Activated naive CD4-positive, alpha-beta T cell treated with anti-CD3 and anti-CD28 coated beads, Interleukin-2, amount 50 U/mL, for 72 hours (primary cell): ENCODE measurements around the gene SH2B2. TPM values are rescaled to one million over a fixed set of nuclear protein-coding genes. Genes with fewer than 3 reads are reported as not detected.
"Not testable (repeated sequence)": the region's sequence is repeated elsewhere in the genome, so short reads cannot be mapped to it uniquely, and the experiment has no call there.

ENCODE experiments used
- ATAC-seq, 2 donors: fragments of 150-1000 bp; cut with Tn5 transposase; 2 replicates each; pipeline ENCODE4 v1.10.0; 2021; ENCODE audit warnings: mild to moderate bottlenecking in 2 of 2, moderate library complexity in 2 of 2
- DNase-seq, 2 donors: peaks; one replicate each; pipeline ENCODE4 v3.0.0; 2021 to 2022; ENCODE audit warnings: low spot score in 2 of 2
- H3K27ac Mint-ChIP-seq, 2 donors: one replicate each; pipeline ENCODE4 v1.8.0; 2022; ENCODE audit warnings: mild to moderate bottlenecking in 2 of 2, mixed read lengths in 2 of 2
- H3K36me3 Mint-ChIP-seq, 2 donors: one replicate each; pipeline ENCODE4 v1.8.0; 2022; ENCODE audit warnings: mixed read lengths in 2 of 2
- H3K9me3 Mint-ChIP-seq, 2 donors: one replicate each; pipeline ENCODE4 v1.8.0; 2022; ENCODE audit warnings: mixed read lengths in 2 of 2
- total RNA-seq, 2 donors: library from RNA; stranded (reverse); gene quantifications; one replicate each; pipeline ENCODE4 v1.2.3, GENCODE V29; 2022

The SH2B2 gene
- total RNA-seq, 2 donors from 2014 or later: 0.84 to 6.3 TPM

DNA sequence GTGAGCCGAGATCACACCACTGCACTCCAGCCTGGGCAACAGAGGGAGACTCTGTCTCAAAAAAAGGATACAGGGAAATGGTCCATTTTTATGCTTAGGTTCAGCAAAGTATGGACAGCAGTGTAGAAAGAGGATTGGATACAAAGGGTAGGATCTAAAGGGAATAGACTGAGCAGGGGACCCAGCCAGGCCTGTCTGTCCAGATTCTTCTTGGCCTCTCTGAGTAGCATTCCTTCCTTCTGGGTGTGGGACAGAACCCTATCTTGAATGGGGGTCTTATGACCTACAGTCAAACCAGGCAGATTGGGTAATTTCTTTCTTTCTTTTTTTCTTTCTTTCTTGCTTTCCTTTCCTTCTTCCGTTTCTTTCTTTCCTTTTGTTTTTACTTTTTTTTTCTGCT is 25.6 kb downstream of the SH2B2 start:
- H3K27ac Mint-ChIP-seq: peak overlapping the region in 1 of 2 donors; percentile 29
- DNase-seq (no peak), ATAC-seq (no peak)
- H3K9me3 Mint-ChIP-seq: no peaks in the 10 kb centered on the region
- H3K36me3 Mint-ChIP-seq: no peaks in the 10 kb centered on the region

- DNase-seq (no peak), ATAC-seq (no peak)
- Mint-ChIP-seq H3K36me3 (no peaks in the 10 kb centered on the region), H3K9me3 (no peaks in the 10 kb centered on the region), H3K27ac (no peak overlapping the region)
These were observed 27.5 kb downstream of the SH2B2 start for GRCh38 chr7:102313997-102314780.

- Mint-ChIP-seq H3K9me3 (no peaks in the 10 kb centered on the region), H3K27ac (no peak overlapping the region), H3K36me3 (no peaks in the 10 kb centered on the region)
- no peak for DNase-seq
- no peak for ATAC-seq
These were observed 30.8 kb downstream of the SH2B2 start for GRCh38 chr7:102317231-102318059.

DNA sequence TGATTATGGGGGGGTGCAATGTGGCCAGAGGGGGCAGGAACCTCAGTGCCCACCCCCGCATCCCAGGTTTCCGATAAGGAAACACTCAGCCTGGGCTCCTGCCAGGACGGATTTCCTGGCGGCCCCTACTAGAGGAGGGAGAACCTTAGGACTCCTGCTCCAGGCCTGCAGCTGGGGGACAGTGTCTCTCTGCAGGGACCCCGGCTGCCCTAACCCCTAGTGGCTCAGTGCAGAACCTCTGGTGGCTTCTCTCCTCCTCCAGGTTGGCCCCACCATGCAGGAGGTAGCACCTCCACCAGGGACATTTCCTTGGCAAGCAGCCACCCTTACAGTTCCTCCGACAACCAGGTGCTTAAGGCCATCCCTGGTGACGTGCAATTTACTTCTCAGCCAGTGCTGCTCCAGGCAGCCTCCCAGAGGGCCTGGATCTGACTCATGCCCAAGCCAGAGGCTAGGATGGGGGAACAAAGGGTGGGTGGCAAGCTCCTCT is 31.9 kb downstream of the SH2B2 start:
- H3K36me3 Mint-ChIP-seq: no peaks in the 10 kb centered on the region
- peak in 1 of 2 donors; percentile 47 for DNase-seq
- no peak overlapping the region for H3K27ac Mint-ChIP-seq
- H3K9me3 Mint-ChIP-seq: no peaks in the 10 kb centered on the region
- peak in 1 of 2 donors; percentile 18 for ATAC-seq

DNA sequence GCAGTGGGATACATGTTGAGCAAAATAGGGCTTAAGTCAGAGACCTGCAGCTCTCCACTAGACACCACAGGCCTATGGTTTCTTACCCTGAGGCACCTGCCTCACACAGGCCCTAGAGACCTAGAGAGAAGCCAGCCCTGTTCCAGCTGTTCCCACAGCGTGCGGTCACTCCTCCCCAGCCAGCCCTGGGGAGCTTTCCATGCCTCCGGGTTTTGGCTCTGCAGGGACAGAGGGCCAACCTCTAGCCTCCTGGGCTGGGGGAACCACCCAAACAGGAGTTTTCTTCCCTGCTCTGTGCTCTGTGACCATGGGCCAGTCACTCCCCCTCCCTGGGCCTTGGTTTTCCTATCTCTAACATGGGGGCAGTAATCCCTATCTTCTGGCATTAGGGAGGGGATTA is 33.0 kb downstream of the SH2B2 start:
- Mint-ChIP-seq H3K36me3 (no peaks in the 10 kb centered on the region), H3K9me3 (no peaks in the 10 kb centered on the region), H3K27ac (no peak overlapping the region)
- no peak for ATAC-seq
- no peak for DNase-seq

GRCh38 chr7:102320181-102320580 is 33.5 kb downstream of the SH2B2 start:
- DNase-seq (no peak), ATAC-seq (no peak)
- Mint-ChIP-seq H3K36me3 (no peaks in the 10 kb centered on the region), H3K27ac (no peak overlapping the region), H3K9me3 (no peaks in the 10 kb centered on the region)

DNA sequence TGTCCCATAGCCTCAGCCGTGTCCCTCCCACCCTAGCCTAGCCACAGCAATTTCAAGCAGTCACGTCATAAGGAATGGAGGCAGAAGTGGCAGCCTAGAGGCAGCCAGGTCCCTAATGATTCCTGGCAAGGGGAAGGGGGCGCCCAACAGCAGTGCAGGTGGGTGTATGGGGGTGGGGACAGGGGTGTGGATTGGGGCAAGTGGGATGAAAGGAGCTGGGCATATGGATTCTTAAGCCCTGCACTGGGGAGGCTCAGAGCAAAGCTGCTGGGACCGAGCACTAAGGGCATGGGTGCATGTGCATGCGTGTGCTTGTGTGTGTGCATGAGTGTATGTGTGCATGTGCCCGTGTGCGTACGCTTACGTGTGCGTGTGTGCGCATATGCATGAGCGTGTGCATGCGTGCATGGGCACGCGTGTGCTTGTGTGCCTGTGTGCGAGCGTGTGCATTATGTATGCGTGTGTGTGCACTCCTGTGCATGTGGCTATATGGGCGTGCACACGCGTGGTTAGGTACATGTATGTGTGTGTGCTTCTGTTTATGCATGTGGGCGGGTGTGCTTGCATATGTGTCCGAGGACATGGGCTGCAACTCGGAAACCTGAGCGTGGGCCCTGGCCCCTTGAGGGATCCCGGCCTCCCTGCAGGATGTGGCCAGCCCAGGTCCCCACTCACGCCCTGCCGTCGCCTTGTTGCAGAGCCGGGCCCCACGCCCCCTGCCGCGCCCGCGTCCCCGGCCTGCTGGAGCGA is 34.1 kb downstream of the SH2B2 start:
- ATAC-seq (no peak), DNase-seq (no peak)
- Mint-ChIP-seq H3K36me3 (no peaks in the 10 kb centered on the region), H3K27ac (no peak overlapping the region), H3K9me3 (no peaks in the 10 kb centered on the region)

DNA sequence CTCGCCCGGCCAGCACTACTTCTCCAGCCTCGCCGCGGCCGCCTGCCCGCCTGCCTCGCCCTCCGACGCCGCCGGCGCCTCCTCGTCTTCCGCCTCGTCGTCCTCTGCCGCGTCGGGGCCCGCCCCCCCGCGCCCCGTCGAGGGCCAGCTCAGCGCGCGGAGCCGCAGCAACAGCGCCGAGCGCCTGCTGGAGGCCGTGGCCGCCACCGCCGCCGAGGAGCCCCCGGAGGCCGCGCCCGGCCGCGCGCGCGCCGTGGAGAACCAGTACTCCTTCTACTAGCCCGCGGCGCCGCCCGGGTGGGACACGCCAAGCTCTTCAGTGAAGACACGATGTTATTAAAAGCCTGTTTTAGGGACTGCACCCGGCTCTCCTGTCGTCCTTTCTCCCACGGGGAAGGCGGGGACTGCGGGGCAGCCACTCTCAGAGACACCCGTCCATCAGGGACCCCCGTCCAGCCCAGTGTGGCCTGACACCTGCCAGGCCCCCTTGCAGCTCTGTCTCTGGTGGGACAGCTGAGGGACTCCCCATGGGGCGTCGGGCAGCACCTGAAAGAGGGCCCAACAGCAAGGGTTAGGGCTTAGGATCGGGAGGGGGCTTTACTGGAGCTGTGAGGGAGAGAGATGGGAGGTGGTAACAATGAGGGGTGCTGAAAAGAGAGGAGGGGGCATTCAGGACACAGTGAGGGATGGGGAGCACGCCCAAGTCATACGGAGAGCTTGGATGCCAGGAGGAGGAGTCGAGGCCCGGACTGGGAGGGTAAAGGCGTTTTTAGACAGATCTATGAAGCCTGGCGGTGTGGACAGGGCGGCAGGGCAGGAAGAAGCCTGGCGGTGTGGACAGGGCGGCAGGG is 34.9 kb downstream of the SH2B2 start:
- no peak for DNase-seq
- Mint-ChIP-seq H3K36me3 (no peaks in the 10 kb centered on the region), H3K9me3 (no peaks in the 10 kb centered on the region), H3K27ac (no peak overlapping the region)
- no peak for ATAC-seq

DNA sequence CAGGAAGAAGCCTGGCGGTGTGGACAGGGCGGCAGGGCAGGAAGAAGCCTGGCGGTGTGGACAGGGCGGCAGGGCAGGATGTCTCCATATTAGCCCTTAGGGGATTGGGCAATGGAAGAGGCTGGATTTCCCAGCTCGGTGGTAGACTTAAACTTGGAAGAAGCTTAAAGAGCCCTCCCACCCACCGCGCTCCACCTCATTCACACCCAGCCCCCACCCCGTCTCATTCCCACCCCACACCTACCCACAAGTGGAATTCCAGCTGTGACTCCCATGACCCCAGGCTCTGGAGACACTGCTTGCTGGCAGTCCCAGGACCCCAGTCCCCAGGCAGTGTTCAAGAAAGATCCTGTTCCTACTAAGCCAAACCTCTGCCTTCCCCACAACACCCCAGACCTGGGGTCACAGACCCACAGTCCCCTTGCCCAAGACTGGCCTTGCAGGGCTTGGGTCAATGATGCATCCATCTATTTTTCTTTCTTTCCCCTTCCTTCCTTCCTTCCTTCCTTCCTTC is 35.6 kb downstream of the SH2B2 start:
- DNase-seq (no peak), ATAC-seq (no peak)
- no peak overlapping the region for H3K27ac Mint-ChIP-seq
- no peaks in the 10 kb centered on the region for H3K36me3 Mint-ChIP-seq
- no peaks in the 10 kb centered on the region for H3K9me3 Mint-ChIP-seq

- ATAC-seq: no peak
- DNase-seq: no peak
- Mint-ChIP-seq H3K27ac (no peak overlapping the region), H3K36me3 (no peaks in the 10 kb centered on the region), H3K9me3 (no peaks in the 10 kb centered on the region)
These were observed 37.2 kb downstream of the SH2B2 start for GRCh38 chr7:102323914-102324195.

DNA sequence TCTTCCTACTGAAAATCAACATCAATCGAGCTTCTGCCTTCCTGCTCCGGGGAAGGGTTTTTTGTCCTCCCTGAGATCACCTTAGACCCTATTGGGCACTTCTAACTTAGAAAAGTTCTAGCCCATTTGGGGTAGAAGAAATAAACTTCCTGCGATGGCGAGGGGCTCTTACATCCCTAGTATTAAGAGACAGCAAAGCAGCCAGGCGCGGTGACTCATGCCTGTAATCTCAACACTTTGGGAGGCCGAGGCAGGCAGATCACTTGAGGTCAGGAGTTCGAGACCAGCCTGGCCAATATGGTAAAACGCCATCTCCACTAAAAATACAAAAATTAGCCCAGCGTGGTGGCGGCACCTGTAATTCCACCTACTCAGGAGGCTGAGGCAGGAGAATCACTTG is 38.4 kb downstream of the SH2B2 start:
- not testable (repeated sequence) for ATAC-seq, H3K9me3 Mint-ChIP-seq, H3K36me3 Mint-ChIP-seq, DNase-seq, H3K27ac Mint-ChIP-seq

DNA sequence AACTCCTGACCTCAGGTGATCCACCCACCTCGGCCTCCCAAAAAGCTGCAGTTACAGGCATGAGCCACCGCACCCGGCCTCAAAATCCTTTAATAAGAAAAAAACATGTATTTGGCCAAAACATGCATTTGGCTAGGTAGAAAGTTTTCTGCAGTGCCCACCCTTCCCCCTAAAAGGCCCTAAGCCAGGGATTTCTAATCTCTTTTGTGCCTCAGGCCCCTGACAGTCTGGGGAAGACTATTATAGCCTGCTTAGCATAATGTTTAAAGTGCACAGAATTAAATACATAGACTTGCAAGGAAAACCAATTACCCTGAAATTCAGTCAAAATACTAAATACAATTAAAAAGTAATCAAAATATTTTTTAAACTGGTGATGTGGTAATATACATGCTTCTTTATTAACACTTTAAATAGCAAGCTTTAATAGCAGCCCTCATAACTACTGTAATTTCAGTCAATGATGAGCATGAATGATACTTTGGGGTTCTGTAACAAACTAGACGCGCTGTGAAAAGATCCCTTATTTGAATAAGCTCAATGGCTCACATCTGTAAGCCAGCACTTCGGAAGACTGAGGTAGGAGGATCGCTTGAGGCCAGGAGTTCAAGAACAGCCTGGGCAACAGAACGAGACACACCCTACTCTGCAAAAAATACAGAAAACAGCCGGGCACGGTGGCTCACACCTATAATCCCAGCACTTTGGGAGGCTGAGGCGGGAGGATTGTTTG is 39.7 kb downstream of the SH2B2 start:
- Mint-ChIP-seq H3K36me3 (no peaks in the 10 kb centered on the region), H3K27ac (no peak overlapping the region), H3K9me3 (no peaks in the 10 kb centered on the region)
- ATAC-seq: no peak
- DNase-seq: no peak

DNA sequence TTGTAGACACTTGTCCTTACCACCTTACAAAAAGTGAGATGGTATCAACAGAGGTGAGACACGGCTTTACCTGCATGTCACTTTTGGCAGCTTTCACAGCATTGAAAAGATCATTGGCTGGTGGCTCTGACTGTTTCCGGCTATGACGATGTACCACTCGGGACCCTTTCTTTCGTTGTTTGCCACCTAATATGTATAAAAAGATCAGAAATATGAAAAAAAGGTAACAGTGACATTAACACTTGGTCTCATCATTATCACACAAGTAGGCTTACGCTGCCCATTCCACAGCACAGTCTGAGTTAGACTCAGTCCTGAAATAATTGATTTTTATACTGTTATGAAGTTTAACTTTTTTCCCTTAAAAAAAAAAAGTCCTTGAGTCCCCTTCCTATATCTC is 40.5 kb downstream of the SH2B2 start:
- H3K36me3 Mint-ChIP-seq, H3K27ac Mint-ChIP-seq, ATAC-seq, DNase-seq, H3K9me3 Mint-ChIP-seq: not testable (repeated sequence)

GRCh38 chr7:102328863-102329262 is 42.2 kb downstream of the SH2B2 start:
- not testable (repeated sequence) for H3K9me3 Mint-ChIP-seq, ATAC-seq, H3K27ac Mint-ChIP-seq, H3K36me3 Mint-ChIP-seq, DNase-seq

GRCh38 chr7:102329366-102329765 is 42.7 kb downstream of the SH2B2 start:
- H3K27ac Mint-ChIP-seq: peak overlapping the region in 1 of 2 donors; percentile 15
- not testable (repeated sequence) for H3K36me3 Mint-ChIP-seq, ATAC-seq, DNase-seq, H3K9me3 Mint-ChIP-seq
